K562 (cell line): ENCODE results near the gene STOX1. TPM values are rescaled to one million over a fixed set of nuclear protein-coding genes. Genes with fewer than 3 reads are reported as not detected.

ENCODE experiments used
- ARHGAP35 ChIP-seq: fragments of 450-650 bp; IDR thresholded peaks from 2 replicates; pipeline ENCODE4 v1.6.1; 2018; ENCODE audit not compliant: partially characterized antibody
- CHD4 ChIP-seq: fragments of 200-600 bp; sonication (generic); IDR thresholded peaks from 3 replicates; pipeline ENCODE4 v1.6.1; 2012; ENCODE audit warnings: low read depth, mild to moderate bottlenecking, mixed read lengths, low read length, inconsistent platforms; ENCODE audit not compliant: insufficient read depth, insufficient replicate concordance, poor library complexity, severe bottlenecking
- CREBBP ChIP-seq: IDR thresholded peaks from one replicate; pipeline ENCODE4 v1.6.1; 2012; ENCODE audit warnings: low read depth, mild to moderate bottlenecking, control low read depth, inconsistent platforms, low read length
- CSDE1 ChIP-seq, 2 experiments: fragments of 450-650 bp; IDR thresholded peaks; 2 replicates each; pipeline ENCODE4 v1.6.1; 2016; ENCODE audit warnings: mild to moderate bottlenecking in 1 of 2
- EGR1 ChIP-seq: fragments of 450-650 bp; conservative IDR thresholded peaks from 2 replicates; pipeline ENCODE4 v1.6.1; 2017; ENCODE audit warnings: mild to moderate bottlenecking
- ETS1 ChIP-seq: conservative IDR thresholded peaks from 2 replicates; pipeline ENCODE4 v1.6.1; 2011; ENCODE audit warnings: low read depth, mild to moderate bottlenecking, low read length; ENCODE audit not compliant: control insufficient read depth
- GABPB2 ChIP-seq: fragments of 250-450 bp; sonication (Bioruptor Pico); conservative IDR thresholded peaks from 2 replicates; pipeline ENCODE4 v1.5.1; 2021; ENCODE audit warnings: mild to moderate bottlenecking
- GATAD2B ChIP-seq: fragments of 450-650 bp; IDR thresholded peaks from 2 replicates; pipeline ENCODE4 v1.6.1; 2017; ENCODE audit warnings: mild to moderate bottlenecking, borderline replicate concordance
- MAFG ChIP-seq: fragments of 450-650 bp; conservative IDR thresholded peaks from 2 replicates; pipeline ENCODE4 v1.6.1; 2016; ENCODE audit warnings: missing genetic modification characterization, missing compliant biosample characterization
- MCM3 ChIP-seq: fragments of 450-650 bp; IDR thresholded peaks from 2 replicates; pipeline ENCODE4 v1.6.1; 2016
- NUFIP1 ChIP-seq: fragments of 450-650 bp; IDR thresholded peaks from 2 replicates; pipeline ENCODE4 v1.6.1; 2018; ENCODE audit not compliant: partially characterized antibody
- PHF21A ChIP-seq: fragments of 450-650 bp; IDR thresholded peaks from 2 replicates; pipeline ENCODE4 v1.6.1; 2017; ENCODE audit warnings: low read depth, borderline replicate concordance
- RBM17 ChIP-seq: fragments of 200-400 bp; formaldehyde crosslinking; IDR thresholded peaks from 2 replicates; pipeline ENCODE4 v1.6.1; 2017; ENCODE audit warnings: low read depth, mild to moderate bottlenecking, low read length, borderline replicate concordance
- RBM39 ChIP-seq: fragments of 200-400 bp; formaldehyde crosslinking; optimal IDR thresholded peaks from 2 replicates; pipeline ENCODE3; 2018; ENCODE audit warnings: low read depth, low read length
- SREBF2 ChIP-seq: sonication (generic); formaldehyde crosslinking; IDR thresholded peaks from 2 replicates; pipeline ENCODE4 v1.4.0; 2020; ENCODE audit warnings: mild to moderate bottlenecking, missing genetic modification reagents
- TFE3 ChIP-seq: fragments of 450-650 bp; formaldehyde crosslinking; IDR thresholded peaks from 2 replicates; pipeline ENCODE4 v1.4.0; 2020; ENCODE audit warnings: mild to moderate bottlenecking, mixed read lengths
- ZBTB1 ChIP-seq: sonication (generic); formaldehyde crosslinking; IDR thresholded peaks from 2 replicates; pipeline ENCODE4 v1.8.1; 2023; ENCODE audit warnings: missing genetic modification reagents, low read depth, mild to moderate bottlenecking, borderline replicate concordance
- ZNF778 ChIP-seq: fragments of 450-650 bp; formaldehyde crosslinking; IDR thresholded peaks from 2 replicates; pipeline ENCODE4 v1.4.0; 2020; ENCODE audit warnings: mild to moderate bottlenecking, moderate library complexity
- polyA plus RNA-seq, 8 experiments: library from polyadenylated mRNA; depleted of rRNA in 4 of 8; stranded (reverse) in 5 of 8; unstranded in 3 of 8; fragments of >200 nt; fragmentation: Nextera tagmentation in 2 of 8; fragmentation: Illumina TruSeq in 1 of 8; extraction: Ambion mirVana in 2 of 8; extraction: Trizol in 1 of 8; gene quantifications; 2 replicates each; pipeline versions ENCODE4 v1.2.1 to v1.2.3, GENCODE V29; 2011 to 2014; ENCODE audit warnings: inconsistent platforms in 1 of 8, missing spikeins in 1 of 8
- total RNA-seq, 7 experiments: library from RNA; depleted of rRNA in 6 of 7; stranded (reverse); fragments of >200 nt in 6 of 7; fragmentation: Illumina TruSeq in 2 of 7; extraction: Trizol in 2 of 7; gene quantifications; 2 replicates each; pipeline versions ENCODE4 v1.2.1 to v1.2.3, GENCODE V29; 2011 to 2021; ENCODE audit warnings: low replicate concordance in 1 of 7
- TF ChIP-seq, protein P1 (sequence below): fragments of 450-650 bp; formaldehyde crosslinking; IDR thresholded peaks from 2 replicates; pipeline ENCODE4 v1.4.0; 2020; ENCODE audit warnings: mild to moderate bottlenecking, moderate library complexity
- TF ChIP-seq, protein P2 (sequence below), 3 experiments: fragments of 200-800 bp in 1 of 3; sonication (Bioruptor generic) in 1 of 3; sonication (generic) in 1 of 3; formaldehyde crosslinking in 1 of 3; IDR thresholded peaks; 2 replicates each; pipeline versions ENCODE4 v1.6.1 to v1.8.0; 2016 to 2022; ENCODE audit warnings: mild to moderate bottlenecking in 2 of 3, missing compliant biosample characterization in 2 of 3, missing genetic modification characterization in 2 of 3, missing genetic modification reagents in 1 of 3

The STOX1 gene
- total and polyA plus RNA-seq, 9 of the 15 experiments (the other 6 are each of a cell fraction or from before 2014, with no cell fraction given) = 0.09 to 0.87 (median 0.29) TPM

GRCh38 chr10:68901105-68901927 is 74.0 kb downstream of the STOX1 start, which contains the start of gene DDX50 (continued):
- TF ChIP-seq TFE3 (no peak), NUFIP1 (no peak), GATAD2B (no peak), RBM39 (no peak), ZNF778 (CRISPR knock-in tag) (no peak), RBM17 (no peak), CHD4 (no peak), ETS1 (peak; percentile 55), ZBTB1 (CRISPR knock-in tag) (no peak), CSDE1 (IDR thresholded peaks at IDR 0.05) (no peak), GABPB2 (CRISPR knock-in tag) (no peak; the same call in 1 of the 2 replicates), ARHGAP35 (no peak), PHF21A (no peak), MAFG (tag) (no peak), MCM3 (no peak), CREBBP (no peak), EGR1 (no peak; the same call in 1 of the 2 replicates), SREBF2 (CRISPR knock-in tag) (no peak; the same call in 1 of the 2 replicates)
- TF ChIP-seq, protein P1, sequence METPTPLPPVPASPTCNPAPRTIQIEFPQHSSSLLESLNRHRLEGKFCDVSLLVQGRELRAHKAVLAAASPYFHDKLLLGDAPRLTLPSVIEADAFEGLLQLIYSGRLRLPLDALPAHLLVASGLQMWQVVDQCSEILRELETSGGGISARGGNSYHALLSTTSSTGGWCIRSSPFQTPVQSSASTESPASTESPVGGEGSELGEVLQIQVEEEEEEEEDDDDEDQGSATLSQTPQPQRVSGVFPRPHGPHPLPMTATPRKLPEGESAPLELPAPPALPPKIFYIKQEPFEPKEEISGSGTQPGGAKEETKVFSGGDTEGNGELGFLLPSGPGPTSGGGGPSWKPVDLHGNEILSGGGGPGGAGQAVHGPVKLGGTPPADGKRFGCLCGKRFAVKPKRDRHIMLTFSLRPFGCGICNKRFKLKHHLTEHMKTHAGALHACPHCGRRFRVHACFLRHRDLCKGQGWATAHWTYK = peak; percentile 37; the same call in 1 of the 2 replicates
- TF ChIP-seq, protein P2, sequence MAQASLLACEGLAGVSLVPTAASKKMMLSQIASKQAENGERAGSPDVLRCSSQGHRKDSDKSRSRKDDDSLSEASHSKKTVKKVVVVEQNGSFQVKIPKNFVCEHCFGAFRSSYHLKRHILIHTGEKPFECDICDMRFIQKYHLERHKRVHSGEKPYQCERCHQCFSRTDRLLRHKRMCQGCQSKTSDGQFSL (CRISPR knock-in tag; IDR thresholded peaks at IDR 0.05) = no peak
- TF ChIP-seq, protein P2 (tag; IDR thresholded peaks at IDR 0.05) = no peak
